Activated CD4-positive, CD25-positive, alpha-beta regulatory T cell (primary cell): ENCODE results near the gene PGAM5.

Experiments used
- DNase-seq, 4 experiments: peaks; one replicate each; lab custom pipeline; 2025; lab: John Stamatoyannopoulos, UW

The PGAM5 gene

DNA sequence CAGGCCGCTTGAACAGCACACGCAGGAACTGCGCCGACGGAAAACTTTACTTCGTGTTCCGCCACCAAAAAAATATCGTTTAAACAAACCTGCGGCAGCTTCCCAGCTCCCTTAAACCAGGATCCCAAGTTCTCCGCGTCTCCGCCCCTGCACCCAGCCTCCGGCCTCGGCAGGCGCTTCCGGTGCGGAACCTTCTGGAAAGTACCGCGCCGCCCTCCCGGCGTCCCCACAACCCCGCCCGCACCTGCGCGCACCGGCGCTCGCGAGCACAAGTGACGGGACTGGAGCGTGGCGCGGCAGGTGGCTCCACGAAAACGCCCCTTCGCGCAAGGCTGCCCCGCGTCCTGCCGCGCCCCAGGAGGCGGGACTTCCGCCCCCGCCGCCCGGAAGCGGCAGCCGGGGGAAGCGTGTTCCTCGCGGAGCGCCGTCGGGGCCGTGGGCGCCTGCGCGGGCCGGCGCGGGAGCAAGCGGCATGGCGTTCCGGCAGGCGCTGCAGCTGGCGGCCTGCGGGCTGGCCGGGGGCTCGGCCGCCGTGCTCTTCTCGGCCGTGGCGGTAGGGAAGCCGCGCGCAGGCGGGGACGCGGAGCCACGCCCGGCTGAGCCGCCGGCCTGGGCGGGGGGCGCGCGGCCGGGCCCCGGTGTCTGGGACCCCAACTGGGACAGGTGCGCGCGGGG lies at the start of gene PGAM5:
Gene PGAM5, plus strand, starts transcription at position 438 of the 675 bp plus-strand sequence. Its CDS starts 35 bp downstream, at position 473.
- peak; percentile 76 to 94 (median 85) for DNase-seq

DNA sequence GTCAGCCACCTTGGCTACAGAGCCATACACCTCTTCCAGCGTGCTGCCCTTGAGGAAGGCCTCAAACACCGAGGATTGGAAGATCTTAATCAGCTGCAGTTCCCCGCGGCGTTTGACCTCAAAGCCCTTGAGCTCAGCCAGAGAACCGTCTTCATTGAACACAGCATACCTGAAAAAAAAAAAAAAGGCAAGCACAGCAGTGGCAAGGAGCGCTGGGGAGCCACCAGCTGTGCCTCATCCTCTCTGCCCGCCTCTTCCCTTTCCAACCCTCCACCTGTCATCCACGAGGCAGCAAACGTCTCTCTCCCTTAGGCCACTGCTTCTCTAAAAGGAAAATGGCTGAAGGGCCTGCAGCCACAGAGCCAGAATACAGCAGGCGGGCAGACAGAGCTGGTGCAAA lies 49.6 kb upstream of the PGAM5 start:
- DNase-seq = no peak

DNA sequence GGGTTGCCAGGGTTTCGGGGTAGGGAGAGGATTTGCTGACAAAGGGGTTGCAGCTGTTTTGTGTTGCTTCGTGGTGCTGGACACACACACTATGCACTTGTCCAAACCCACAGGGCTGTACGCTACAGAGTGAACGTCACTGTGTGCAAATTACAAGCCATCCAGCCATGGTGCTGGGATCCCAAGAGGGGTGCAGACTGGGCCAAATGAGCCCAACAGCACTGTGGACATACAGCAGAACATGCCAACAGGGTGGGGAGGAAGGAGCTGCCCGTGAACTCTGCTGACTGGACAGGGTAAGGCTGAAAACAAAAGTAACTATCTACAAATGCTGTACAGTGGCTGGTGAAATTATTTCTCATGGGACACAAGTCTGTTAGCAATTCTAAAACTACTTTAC lies 48.7 kb upstream of the PGAM5 start:
- DNase-seq = no peak

DNA sequence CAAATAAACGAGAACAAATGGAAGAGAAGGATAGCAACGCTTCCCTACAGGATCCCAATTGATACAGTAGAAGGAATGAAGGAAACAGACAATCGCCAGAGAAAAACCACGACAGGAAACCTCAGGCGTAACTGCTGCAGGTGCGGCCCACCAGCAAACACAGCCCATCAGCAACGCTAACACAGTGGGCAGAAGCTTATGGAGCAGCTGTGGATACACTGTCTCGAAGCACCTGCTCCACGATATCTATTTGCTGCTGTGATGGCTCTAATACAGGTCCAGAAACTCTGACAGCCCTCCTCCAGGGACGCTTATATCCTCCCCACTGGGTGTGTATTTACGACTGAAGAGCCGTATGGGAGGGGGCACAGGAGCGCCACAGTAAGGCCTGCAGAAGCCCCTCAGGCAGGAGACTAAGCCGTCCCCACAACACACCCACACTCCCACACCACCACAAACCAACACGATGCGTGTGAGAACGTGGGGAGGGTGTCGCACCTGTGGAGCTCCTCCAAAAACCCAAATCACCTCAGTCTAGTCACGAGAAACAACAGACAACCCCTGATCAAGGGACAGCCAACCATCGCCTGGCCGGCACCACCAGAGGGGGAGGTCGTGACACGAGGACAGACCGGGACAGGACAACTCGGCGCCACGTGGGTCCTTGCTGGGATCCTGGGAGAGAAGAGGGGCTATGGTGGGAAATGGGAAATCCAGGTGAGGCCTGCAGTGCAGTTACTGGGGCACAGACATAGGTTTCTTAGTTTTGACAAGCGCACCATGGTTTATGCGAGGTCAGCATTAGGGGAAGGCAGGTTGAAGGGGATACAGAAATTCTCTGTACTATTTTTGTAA lies 47.5 kb upstream of the PGAM5 start:
- no peak for DNase-seq

DNA sequence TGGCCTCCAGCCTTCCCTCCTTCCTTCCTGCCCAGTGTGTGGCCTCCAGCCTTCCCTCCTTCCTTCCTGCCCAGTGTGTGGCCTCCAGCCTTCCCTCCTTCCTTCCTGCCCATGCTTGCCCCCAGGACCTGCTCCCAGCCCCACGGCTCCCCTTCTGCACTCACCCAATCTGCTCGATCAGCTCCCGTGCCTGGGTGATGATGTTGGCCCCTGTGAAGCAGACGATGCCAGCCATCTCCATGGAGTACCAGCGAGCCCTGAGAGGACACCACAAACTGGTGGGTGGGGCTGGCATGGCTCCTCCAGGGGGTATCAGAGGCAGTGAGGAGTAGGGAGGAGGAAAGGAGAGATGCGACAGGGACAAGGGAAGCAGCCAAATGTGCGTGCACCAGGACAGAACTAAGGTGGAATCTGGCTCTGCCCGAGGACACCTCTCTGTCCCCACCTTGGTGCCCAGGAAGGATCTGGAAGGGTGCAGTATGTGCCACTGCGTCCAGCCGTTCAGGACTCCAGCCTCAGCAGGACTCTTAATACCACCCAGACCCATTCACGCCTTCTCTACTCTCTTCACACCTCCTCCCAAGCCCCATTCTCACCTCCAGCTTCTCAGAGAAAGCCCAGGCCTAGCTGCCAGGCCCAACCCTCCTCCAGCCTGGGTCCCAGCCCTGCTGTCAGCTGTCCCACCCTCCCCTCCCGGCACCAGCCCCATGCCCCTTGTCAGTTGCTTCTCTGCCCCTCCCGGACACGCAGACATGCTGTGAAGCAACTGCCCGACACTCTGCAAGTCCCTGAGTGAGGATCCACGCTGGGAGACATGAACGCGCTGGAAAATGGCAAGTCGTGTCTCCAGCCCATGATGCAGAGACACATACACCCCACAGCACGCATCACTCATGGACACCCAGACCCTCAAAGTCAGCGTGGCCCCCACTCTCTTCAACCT lies 46.2 kb upstream of the PGAM5 start:
- no peak for DNase-seq

DNA sequence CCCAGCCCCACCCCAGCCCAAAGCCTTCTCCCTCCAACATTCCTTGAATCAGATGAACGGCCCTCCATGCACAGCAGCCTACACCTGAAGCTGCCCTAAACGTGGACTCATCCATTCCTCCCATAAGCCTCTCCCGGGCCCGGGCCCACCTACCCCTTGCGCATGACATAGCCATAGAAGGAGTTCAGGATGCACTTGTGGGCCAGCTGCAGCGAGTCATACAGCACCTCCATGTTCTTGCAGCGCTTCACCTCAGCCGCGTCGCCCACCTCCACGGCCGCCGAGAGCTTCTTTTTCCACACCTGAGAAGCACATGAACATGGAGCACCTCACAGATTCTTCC lies 45.5 kb upstream of the PGAM5 start:
- DNase-seq = no peak

DNA sequence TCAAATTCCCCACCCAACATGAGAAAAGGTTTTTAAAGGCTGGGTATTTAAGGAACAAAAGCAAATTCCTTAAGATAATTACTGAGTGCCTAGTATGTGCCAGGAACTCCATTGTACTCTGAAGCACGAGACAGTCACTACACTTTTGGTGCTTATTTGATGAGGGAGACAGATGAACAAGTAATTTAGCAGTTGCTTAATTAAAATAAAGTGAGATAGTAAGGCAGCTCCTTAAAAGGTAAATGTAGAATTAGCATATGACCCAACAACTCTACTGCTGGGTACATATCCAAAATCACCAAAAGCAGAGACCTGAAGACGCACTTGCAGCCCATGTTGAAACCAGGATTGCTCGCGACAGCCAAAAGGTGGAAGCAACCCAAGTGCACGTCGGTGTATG lies 44.8 kb upstream of the PGAM5 start:
- DNase-seq = no peak

DNA sequence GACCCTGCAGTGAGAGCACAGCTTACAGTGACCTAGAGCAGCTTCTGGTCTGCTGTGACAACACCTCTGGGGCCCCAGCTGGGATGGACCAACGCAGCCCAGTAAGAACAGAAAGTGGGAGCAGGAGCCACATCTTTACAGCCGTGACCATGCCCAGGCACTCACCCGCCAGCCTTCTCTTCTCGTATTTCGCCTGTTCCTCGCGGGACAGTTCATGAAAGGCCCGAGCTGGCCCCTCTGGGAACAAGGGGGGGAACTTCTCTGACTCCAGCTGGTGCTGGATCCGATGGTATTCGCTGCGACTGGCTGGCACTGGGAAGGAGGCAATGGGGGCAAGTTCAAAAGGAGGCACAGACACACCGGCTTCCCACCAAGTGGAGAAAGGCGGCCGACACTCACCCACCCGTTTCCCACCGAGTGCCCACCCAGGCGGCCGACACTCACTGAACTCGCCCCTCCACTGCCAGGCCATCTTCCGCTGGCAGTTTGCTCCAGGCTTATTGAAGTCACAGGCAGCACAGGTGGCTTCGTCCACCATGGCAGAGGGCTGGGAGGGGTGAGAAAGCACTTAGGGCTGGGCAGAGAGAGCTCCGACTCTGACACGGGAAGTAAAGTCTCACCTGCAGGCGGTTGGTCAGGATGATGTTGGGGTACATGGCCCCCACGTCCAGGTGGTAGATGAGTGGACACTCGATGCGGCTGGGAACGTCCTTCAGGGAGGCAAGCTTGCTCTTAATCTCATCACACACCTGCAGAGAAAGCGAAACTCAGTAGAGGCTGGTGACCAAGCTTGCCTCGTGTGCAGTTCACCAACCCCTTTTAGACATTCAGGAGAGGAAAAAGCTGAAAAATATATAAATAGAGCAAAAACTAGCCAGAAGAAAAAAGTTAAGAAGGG lies 42.2 kb upstream of the PGAM5 start:
- no peak for DNase-seq

DNA sequence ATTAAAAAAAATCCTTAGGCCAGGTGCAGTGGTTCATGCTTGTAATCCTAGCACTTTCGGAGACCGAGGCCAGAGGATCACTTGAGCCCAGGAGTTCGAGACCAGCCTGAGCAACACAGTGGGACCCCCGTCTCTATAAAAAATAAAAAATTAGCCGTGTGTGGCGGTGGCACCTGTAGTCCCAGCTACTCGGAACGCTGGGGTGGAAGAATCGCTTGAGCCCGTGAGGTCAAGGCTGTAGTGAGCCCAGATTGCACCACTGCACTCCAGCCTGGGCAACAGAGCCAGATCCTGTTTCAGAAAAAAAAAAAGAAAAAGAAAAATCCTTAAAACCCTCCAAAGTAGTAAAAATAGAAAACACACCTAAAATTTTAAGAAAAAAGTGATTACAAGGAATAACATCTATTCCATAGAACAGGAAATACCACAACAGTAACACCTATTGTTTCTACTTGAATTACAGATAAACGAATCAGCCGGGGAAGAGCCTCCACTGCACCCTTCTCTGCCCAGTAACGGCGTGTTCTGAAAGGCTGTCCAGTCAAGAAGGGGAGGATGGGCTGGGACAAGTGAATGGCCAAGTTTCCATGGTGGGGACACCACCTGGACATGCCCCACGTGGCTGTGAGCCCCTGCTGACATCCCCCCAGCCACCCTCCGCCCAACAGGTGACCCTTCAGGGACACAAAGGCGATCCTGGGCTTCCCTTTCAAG lies 41.3 kb upstream of the PGAM5 start:
- DNase-seq = no peak

DNA sequence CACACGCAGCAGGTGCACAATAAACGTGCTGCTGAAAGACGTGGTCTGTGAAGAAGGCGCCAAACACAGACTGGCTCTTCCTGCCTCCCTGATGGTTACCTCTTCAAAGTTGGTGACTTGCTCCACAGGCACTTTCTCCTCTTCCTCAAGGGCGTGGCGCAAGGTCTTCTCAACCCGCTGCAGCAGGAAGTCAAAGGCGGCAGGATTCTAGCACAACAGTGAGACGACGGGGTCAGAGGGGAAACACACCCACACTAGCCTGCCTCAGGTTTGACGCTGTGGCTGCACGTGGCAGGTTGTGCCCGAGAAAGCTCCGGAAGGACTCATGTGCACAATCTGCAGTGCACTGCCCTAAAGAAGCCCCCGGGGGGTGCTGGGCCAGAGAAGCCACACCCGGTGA lies 38.5 kb upstream of the PGAM5 start:
- DNase-seq = no peak

DNA sequence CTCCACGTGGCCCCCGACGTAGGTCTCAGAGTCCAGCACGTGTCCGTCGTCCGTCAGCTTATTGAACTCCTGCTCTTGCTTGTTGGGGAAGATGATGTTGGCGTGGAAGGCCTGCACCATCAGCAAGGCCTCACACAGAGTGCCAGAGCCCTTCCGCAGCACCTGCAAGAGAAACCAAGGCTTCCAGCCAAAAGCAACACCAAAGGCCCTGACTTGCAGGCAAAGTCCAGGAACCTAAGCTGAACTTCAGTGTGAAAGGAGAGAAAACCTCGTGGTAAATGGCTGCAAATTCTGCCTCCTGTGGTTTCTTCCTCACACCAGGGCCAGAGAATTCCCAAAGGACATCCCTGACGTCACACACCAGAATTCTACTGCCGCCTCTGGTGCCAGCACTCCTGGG lies 38.0 kb upstream of the PGAM5 start:
- DNase-seq = no peak

DNA sequence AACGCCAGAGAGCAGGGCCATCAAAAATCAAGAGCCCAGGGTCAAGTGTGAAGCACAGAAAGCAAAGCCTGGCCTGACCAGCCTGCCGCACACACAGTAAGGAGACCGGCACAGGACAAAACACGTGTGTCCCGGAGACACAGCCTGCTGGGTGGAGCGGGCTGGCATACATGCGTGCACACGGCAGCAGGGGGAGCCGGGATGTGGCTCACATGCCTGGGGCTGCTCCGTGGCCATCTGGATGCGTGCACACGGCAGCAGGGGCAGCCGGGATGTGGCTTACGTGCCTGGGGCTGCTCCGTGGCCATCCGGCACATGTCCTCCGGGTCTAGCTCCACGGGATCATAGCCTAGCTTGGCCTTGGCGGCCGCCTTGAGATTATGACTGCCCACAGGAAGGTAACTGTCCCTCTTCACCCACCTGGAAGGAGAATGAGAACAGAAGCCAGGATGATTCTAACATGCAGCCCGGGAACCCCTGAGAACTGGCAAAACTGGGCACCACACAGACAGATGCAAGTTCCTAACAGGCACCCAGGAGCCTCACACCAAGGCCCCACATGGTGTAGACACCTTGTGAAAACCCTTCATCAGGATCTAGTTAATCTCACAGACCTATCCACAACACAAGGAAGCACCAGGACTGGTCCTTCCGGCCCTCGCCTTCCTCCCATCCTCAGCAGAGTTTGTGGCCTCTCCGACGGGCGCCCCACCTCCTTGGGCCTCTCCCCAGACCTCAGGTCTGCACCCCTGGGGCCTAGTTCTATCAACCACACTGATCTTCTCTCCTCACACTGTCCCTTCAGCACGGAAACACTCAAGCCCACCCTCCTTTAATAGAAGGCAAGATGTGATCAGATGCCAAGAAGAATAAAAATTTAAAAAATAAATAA lies 37.1 kb upstream of the PGAM5 start:
- no peak for DNase-seq

DNA sequence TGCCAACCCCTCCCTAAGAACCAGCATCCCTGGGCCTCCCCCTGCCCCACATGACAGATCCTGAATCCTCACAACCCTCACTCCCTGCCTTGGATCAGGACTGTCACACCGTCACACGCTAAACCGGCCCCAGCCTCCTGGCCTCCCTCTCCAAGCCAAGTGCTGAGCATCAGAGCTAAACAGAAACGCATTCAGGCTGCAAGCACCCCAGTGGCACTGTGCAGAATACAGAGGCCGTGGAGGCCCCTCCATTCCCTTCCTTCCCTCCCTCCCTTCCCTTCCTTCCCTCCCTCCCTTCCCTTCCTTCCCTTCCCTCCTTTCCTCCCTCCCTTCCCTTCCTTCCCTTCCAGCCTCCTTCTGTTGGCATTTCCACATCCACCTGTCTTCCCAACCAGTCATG lies 36.1 kb upstream of the PGAM5 start:
- no peak for DNase-seq

DNA sequence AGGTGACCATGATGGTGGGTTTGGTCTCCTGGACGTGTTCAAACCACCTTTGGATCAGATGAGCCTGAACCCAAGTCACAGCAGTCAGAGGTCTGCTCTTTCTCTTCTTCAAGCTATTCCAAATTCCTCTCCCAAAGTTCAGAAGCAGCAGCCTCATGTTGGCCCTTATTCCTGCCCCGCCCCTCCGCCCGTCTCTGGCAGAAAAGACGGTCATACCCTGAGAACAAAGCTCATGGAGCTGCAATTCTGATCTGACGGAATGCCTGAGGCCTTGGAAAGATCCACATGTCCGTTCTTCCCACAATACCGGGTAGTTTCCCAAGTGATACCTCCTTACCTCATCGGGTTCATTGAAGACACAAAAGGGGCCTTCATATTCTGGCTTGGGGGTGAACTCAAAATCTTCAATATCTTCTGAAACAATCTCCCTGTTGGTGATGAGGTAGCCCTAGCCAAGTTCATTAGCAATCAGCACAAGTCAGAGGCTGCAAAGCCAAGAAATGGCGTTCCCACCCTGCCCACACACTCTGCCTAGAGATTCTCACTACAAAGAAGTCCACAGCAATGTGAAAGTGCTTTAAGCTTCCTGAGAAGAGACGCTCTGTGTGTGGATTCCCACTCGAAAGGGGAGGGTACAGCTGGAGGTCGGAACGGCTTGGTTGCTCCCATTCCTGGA lies 34.7 kb upstream of the PGAM5 start:
- DNase-seq = no peak

DNA sequence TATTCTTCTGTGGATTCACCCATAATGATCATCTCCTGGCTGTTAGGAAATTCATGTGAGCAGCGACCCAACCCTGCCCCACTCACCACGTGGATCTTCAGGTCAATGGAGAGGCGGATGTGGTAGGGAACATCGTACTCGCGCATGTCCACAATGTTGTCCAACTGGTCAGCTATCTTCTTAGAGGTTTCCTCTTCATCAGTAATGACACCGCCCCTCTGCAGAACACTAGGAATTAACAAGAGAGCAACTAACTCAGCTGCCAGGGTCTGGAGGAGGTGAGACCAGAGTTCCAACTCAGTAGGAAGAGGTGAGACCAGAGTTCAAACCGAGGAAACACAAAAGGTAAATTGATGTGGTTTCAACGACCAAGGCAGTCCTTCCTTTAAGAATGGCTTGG lies 33.1 kb upstream of the PGAM5 start:
- DNase-seq = no peak

DNA sequence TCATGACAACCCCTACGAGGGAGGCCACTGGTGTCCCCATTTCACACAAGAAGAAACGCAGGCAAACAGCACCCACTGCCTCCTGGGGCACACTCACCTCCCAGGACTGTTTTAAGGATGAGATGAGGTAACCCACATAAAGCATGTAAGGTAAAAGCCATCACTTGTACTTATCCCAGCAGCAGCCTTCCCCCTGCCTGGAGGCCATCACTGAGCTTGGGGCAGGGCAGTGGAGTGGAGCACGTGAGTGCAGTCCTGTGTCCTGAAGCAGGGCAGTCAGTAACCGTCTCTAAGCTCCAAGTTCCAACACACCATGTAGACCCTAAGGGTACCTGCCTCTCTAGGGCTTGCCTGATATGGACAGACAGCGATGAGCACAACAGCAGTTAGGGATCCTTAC lies 25.2 kb upstream of the PGAM5 start:
- no peak for DNase-seq

DNA sequence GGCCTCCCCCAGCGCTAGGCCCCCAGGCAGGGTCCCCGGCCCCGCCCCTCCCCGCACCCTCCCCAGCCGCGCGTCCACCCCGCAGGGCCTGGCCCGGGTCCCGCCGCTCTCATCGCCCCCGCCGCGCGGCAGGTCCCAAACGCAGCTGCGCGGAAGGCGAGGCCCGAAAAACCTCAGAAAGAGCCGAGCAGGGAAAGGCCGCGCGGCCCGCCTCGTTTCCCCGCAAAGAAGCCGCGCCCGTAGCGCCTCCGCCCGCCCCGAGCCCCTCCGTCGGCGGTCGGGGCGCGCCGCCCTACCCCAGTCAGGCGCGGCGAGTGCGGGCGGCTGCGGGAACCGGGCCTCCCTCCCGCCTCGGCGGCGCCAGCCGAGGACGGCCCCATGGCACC lies 23.8 kb upstream of the PGAM5 start:
- DNase-seq = no peak

DNA sequence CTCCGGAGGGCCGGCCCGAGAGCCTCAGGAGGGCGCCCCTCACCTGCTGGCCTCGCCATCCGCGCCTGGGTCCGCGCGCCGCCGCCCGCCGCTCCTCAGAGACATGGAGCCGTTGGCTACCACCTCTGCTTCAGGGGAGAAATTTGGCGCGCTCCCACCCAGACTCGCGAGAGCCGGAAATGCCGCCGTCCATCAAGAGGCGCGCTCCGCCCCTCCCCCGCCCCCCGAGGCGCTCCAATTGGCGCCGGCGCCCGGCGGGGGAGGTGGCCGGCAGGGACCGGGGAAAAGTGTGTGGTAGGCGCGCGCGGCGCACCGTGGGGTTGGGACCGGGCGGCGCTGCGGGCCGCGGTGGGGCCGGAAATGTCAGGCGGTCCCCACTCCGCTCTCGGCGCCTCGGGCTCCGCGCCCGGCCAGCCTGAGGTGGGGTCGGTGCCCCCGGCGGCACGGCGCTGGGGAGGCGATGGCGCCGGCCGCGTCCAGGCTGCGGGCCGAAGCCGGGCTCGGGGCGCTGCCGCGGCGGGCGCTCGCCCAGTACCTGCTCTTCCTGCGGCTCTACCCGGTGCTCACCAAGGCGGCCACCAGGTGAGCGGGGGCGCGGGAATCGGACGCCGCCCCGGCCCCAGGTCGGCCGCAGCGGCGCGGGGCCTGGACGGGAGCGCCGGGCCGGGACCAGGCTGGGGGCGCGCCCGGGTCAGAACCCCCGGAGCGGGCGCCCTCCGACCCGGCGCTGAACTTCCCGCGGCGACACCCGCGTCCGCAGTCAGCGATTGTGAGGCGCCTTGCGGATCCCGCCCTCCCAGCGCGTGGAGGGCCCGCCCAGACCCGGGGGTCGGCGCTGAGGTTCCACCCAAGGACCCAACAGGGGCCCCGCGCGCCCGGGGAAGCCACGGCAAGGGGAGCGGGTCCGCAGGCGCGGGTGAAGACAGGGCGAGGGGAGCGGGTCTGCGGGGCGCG lies 23.2 kb upstream of the PGAM5 start, which contains the start of the genes POLE and PXMP2:
Gene POLE, minus strand, starts transcription at position 132 of the 954 bp plus-strand sequence. Its CDS starts 27 bp downstream, at position 105.
Gene PXMP2, plus strand, starts transcription at position 377 of the 954 bp plus-strand sequence. Its CDS starts 84 bp downstream, at position 461.
- DNase-seq = peak; percentile 89 to 96 (median 92)
